HG03175 (cell line): ENCODE data around the gene CFB.
"Not testable (repeated sequence)": the region's sequence is repeated elsewhere in the genome, so short reads cannot be mapped to it uniquely, and the experiment has no call there.

Experiments
- ATAC-seq: cut with Tn5 transposase; IDR thresholded peaks from one replicate; pipeline ENCODE4 v1.9.1; 2021; ENCODE audit warnings: mild to moderate bottlenecking, moderate library complexity; ENCODE audit not compliant: unreplicated experiment

Gene CFB

DNA sequence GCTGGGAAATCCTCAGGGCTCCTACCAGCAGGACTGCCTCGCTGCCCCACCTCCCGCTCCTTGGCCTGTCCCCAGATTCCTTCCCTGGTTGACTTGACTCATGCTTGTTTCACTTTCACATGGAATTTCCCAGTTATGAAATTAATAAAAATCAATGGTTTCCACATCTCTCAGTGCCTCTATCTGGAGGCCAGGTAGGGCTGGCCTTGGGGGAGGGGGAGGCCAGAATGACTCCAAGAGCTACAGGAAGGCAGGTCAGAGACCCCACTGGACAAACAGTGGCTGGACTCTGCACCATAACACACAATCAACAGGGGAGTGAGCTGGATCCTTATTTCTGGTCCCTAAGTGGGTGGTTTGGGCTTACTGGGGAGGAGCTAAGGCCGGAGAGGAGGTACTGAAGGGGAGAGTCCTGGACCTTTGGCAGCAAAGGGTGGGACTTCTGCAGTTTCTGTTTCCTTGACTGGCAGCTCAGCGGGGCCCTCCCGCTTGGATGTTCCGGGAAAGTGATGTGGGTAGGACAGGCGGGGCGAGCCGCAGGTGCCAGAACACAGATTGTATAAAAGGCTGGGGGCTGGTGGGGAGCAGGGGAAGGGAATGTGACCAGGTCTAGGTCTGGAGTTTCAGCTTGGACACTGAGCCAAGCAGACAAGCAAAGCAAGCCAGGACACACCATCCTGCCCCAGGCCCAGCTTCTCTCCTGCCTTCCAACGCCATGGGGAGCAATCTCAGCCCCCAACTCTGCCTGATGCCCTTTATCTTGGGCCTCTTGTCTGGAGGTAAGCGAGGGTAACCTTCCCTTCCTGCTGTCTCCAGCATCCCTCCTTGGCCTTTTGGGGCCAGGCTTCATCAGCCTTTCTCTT, at the start of gene CFB:
CFB (plus strand) TSS at position 589 of the 863 bp plus-strand sequence; CDS start at position 716, 127 bp downstream.
- no peak for ATAC-seq

DNA sequence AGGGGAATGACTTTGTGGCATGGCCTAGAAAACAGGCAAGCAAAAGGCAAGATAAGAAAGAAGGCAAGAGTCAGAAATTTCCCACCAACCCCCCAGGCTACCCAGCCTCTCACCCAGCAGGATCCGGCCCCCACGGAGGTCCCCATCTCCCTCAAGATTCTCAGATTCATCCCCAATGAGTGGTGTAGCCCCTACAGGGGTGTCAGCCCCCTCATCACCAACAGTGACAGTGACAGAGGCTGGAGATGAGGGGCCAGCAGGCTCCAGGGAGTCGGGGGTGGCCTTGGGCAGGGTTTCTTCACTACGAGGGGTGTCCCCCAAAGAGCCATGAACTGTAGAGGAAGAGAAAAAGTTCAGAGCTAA, 49.4 kb upstream of the CFB start:
- no peak for ATAC-seq

DNA sequence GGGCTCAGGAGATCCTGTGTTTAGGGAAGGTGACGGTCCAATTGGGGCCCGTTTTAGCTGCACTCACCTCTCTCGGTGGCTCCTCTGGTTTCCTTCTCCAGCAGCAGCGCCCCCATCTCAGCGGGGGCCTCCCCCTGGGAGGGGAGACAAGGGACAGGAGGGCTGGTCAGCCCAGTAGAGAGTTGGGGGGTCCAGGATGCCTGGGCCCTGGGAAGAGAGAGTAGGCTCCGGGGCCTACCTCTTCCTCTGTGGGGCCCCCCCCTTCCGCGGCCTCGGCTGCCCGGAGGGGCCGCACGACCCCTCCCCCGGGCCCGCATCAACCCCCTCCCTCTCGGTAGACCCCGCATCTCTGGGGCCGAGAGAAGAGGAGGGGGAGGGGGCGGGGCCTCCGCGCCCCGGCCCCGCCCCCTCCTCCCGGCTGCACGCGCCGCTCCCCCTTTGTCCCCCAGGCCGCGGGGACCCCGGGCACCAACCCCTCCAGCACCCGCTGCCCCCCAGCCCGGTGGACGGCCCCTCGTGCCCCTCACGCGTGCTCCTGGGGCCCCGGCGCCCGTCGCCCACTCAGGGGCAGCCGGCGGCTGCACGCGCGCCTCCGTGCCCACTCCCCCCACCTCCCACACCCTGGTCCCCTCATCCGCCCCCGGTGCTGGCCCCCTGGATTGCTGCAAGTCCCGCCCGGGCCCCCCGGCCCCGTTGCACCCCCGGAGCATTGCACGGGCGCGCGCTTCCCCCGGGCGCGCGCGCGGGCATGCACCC, 48.9 kb upstream of the CFB start:
- no peak for ATAC-seq

DNA sequence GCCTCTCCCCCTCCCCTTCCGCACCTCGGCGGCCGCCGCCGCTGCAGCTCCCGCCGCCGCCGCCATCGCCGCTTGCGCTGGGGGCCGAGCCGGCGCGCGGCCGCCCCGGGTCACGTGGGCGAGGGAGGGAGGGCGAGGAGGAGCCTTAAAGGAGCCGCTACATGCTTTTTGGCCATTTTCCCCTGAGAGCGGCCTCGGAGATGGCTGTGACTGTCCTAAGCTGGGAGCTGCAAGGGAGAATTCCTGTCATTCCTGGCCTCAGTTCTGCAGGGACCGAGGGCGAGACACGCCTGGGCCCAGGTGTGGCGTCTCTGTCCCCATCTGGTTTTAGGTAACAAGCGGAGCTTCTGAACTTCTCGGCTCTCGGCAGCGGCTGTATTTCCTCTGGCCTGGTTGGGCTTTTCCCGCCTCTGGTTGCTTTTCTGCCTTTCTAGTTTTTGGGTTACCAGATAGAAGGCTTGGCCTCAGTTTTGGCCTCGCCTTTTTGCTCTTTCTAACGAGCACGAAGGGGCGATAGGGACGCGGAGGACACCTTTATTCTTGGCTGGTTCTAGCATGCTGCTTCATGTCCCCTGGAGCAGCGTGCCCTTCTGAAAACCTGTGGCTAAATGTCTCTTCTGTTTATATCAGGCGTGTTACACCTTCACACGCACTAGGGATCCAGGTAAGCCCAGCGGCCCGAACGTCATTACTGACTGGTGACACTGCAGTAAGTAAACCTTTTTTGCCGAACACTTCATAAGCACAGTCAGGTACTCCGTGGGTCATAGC, 48.1 kb upstream of the CFB start, which contains the start of gene EHMT2:
EHMT2 (minus strand) TSS at position 87 of the 771 bp plus-strand sequence; CDS start at position 66, 21 bp downstream.
- ATAC-seq: peak; percentile 61

DNA sequence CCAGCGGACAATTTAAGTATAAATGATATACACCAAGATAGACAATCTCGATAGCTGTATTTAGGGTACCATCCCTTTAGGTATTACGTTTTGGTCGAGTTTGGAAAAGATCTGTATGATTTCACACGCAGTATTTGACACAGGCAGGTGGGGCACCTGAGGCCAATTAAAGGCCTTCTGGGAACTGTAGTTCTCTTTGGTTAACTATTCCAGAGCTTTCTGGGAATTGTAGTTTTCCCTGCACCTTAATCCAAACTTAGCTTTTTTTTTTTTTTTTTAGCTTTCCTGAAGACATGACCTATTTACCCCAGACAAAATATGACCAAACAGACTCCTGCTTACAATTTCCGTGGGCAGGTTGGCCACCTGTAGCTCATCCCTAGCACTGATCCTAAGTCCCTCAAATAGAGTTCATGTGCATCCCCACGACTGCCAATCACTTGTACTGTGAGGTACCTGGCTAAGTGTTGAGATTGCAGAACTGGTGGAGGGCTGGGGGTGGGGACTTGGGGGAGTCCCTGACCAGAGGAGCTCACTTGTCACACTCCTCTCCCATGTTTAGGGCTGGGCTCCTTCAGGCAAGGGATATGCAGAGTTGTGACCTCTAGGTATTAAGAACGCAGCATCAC, 47.4 kb upstream of the CFB start:
- ATAC-seq: no peak

DNA sequence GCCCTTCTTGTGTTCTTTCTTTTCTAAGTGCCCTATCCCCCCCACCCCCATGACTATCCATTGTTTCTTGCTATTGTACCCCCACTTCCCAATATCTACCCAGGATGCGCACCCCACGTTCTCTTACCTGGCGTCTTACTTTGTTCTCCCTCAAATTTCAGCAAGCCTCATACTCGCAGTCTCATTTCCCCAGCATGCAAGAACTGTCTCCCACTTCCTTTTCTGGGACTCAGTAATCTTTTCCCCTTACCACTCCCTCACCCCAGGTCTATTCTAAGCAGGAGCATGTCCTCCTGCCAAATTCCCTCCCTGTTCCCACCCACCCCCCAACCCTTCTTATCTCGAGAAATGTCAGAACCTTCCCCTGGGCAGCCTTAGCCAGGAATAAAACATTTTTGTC, 46.7 kb upstream of the CFB start:
- no peak for ATAC-seq

DNA sequence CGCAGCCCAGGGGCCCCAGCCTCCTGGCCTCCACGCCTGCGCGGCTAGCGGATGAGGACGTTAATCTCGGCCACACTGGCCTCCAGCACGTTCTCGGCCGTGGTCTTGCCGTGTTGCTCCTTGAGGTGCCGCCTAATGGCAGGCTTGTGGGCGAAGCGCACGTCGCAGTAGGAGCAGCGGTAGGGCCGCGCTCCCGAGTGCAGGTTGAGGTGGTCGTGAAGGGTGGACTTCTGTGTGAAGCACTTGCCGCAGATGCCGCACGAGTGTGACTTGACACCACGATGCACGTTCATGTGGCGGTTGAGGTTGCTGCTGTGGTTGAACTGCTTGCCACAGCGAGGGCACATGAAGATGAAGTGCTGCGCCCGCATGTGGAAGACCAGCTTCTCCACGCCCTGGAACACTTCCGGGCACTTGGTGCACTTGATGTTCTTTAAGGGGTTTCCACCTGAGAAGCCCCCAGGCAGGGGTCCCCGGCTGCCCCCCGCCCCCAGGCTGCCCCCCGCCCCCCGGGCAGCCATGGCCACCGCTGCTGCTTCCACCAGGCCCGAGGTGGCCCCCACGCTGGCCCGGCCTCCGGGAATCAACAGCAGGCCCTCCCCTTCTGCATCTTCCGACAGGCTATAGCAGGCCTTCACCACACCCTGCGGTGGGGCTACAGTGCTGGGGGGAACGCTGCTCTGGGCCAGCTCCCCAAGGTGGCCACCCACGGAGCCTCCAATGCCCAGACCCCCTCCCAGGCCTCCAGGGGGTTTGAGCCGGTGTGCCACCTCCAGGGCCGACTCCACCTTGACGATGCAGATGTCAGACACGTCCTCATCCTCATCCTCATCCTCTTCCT, 45.8 kb upstream of the CFB start:
- no peak for ATAC-seq

GRCh38 chr6:31900917-31901414, 44.9 kb upstream of the CFB start:
- ATAC-seq: no peak

DNA sequence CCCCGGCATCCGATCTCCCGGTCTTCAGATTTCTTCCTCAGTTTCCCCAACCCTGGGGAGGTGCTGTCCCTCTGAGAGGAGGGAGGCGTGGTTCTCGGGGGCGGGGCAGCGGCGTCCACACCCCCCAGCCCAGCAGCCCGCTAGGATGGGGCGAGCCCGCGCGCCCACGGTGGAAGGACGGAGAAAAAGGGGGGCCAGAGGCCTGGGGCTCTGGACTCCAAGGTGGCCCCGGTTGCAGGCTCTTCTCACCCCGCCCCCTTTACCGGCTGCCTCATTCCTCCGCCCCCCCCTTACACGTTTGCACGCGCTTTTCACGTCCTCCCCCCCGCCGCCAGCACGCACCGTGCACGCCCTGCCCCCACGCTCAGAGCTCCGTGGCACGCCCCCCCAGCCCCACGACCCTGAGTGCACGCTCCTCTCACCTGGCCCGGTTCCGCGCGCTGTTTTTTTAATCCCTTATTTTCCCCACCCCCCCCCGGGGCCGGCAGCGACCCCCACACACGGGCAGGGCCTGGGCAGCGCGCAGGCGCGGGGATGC, 44.4 kb upstream of the CFB start:
- no peak for ATAC-seq

GRCh38 chr6:31901953-31902643, 43.8 kb upstream of the CFB start, which contains the start of gene ZBTB12:
Gene ZBTB12 (minus strand): TSS chr6:31902086. CDS start chr6:31901305, 781 bp downstream.
- ATAC-seq: peak; percentile 45

GRCh38 chr6:31903957-31904356, 41.9 kb upstream of the CFB start:
- ATAC-seq: no peak

DNA sequence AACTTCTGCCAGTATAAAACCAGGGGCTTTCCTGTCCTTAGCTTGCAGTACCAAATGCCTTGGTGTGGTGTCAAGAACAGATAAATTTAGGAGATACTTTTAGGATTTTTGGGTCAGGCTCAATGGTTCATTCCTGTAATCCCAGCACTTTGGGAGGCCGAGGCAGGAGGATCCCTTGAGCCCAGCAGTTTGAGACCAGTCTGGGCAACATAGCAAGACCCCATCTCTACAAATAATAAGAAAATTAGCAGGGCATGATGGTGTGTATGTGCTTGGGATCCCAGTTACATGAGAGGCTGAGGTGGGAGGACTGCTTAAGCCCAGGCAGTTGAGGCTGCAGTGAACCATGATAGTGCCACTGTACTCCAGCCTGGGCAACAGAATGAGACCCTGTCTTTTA, 40.9 kb upstream of the CFB start:
- ATAC-seq: no peak

DNA sequence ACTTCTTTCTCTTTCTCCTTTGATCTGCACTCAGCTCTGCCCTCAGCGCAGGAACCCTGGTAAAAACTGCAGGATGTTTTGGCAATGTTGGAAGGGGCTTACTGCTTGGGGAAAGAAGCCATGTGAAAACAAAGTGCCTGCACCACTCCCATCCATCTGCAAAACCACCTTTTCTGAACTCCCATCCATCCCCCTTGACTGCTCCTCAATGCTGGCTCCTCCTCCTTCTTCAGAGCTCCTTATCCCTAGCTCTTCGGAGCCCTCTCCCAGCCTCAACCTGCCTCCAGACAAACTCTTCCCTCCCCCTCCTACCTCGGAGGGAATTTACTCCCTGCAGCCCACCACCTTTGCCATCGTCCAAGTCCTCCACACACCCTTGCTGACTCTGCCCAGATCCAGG, 39.8 kb upstream of the CFB start:
- no peak for ATAC-seq

DNA sequence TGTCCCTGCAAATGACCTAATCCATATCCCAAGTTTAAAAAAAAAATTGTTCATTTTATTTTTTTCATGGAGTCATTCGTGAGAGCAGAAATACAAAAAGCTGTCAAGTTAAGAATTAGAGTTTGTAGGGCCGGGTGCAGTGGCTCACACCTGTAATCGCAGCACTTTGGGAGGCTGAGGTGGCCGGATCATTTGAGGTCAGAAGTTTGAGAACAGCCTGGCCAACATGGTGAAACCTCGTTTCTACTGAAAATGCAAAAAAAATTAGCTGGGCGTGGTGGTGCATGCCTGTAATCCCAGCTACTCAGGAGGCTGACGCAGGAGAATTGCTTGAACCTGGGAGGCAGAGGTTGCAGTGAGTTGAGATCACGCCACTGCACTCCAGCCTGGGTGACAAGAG, 39.2 kb upstream of the CFB start:
- ATAC-seq: not testable (repeated sequence)

DNA sequence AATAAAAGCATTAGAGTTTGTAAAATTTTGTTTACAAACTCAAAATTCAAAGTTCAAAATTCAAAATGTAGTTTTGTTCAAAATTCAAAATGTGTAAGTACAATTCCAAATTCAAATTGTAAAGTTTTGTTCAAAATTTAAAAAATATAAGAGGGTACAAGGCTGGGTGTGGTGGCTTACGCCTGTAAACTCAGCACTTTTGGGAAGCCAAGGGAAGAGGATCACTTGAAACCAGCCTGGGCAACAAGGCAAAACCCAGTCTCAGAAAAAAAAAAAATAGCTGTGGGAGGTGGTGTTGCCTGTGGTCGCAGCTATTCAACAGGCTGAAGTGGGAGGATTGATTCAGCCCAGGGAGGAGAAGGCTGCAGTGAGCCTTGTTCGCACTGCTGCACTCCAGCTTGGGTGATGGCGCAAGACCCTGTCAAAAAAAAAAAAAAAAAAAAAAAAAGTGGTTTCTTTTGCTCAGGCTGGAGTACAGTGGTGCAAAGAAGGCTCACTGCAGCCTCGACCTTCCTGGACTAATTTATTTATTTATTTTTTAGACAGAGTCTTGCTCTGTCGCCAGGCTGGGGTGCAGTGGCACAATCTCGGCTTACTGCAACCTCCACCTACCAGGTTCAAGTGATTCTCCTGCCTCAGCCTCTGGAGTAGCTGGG, 38.6 kb upstream of the CFB start:
- ATAC-seq: no peak

- ATAC-seq: not testable (repeated sequence)
Measured at GRCh38 chr6:31908255-31908654, 37.6 kb upstream of the CFB start.

- ATAC-seq: peak; percentile 84
Measured at GRCh38 chr6:31908791-31909190, 37.1 kb upstream of the CFB start.

GRCh38 chr6:31909298-31909697, 36.6 kb upstream of the CFB start:
- not testable (repeated sequence) for ATAC-seq
